ENCODE measurements around the gene TBX2. TPM values are rescaled to one million over a fixed set of nuclear protein-coding genes. Genes with fewer than 3 reads are reported as not detected.

The TBX2 gene
- total and polyA plus RNA-seq, 2 of the 4 experiments (the other 2 are of a cell fraction) = 20.1 to 64.1 TPM

DNA sequence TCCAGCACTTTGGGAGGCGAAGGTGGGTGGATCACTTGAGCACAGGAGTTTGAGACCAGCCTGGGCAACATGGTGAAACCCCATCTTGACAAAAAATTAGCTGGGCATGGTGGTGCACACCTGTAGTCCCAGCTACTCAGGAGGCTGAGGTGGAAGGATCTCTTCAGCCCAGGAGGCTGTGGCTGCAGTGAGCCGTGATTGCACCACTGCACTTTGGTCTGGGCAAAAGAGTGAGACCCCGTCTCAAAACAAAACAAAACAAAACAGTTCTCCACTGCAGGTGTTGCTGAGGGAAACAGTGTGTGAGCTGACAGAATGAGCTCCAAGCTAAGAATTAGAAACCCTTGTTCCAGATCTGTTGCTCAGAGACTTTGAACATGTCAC lies 35.2 kb upstream of the TBX2 start:
- no peaks in the 10 kb centered on the region for H4K20me1 ChIP-seq (ENCODE audit: insufficient read depth, low read length)
- no peak overlapping the region for H4K91ac ChIP-seq (ENCODE audit: insufficient read depth, low read depth, low read length)
- ChIA-PET POLR2A (ENCODE audit: unreplicated experiment) (no interaction called here), CTCF (interaction anchor here (1.6 kb wide), 1 partner anchor 15 kb away, joined by 5 read pairs; no protein-coding TSS in a partner anchor)
- no peak overlapping the region for H2BK120ac ChIP-seq (ENCODE audit: low read depth, low read length)
- no peak overlapping the region for H3K4me2 ChIP-seq (ENCODE audit: low read depth, low read length)
- no peak overlapping the region for H3K23ac ChIP-seq (ENCODE audit: low read depth, low read length)
- H3K18ac ChIP-seq (ENCODE audit: low read depth, low read length) = no peak overlapping the region
- no peaks in the 10 kb centered on the region for H3K27me3 ChIP-seq (ENCODE audit: control insufficient read depth, insufficient read depth, low read length)
- no peak overlapping the region for H3K9ac ChIP-seq (ENCODE audit: low read depth, low read length)
- no peak overlapping the region for H4K8ac ChIP-seq (ENCODE audit: low read depth in 2 of 2, low read length in 2 of 2)
- H2AK5ac ChIP-seq (ENCODE audit: low read depth, low read length) = no peak overlapping the region
- H3K79me1 ChIP-seq (ENCODE audit: low read depth in 1 of 2, low read length in 2 of 2) = no peaks in the 10 kb centered on the region
- WGBS, 2 experiments (ENCODE audit: extremely low coverage in 2 of 2, insufficient read length in 1 of 2) = 100% methylated on average over 1 of the region's 3 CpGs; no CpG with 5 or more reads in 1 of the 2 experiments
- DNase-seq = no peak
- no TSS peak for BruUV-seq (replicated peaks)
- H4K5ac ChIP-seq (ENCODE audit: low read depth, low read length) = no peak overlapping the region
- H2BK5ac ChIP-seq (ENCODE audit: low read depth, low read length, poor library complexity, severe bottlenecking) = no peak overlapping the region
- in situ Hi-C loops (cut with MboI; ENCODE audit: low sequenced_read_pairs) = no loop called here
- peaks cover 5% of the 10 kb centered on the region for H3K4me1 ChIP-seq (ENCODE audit: control insufficient read depth, insufficient read depth, low read length)
- H2AFZ ChIP-seq (replicated peaks; ENCODE audit: low read length, poor library complexity) = no peak overlapping the region
- peaks cover 6% of the 10 kb centered on the region; the same call in 1 of the 2 replicates for H3K9me1 ChIP-seq (ENCODE audit: insufficient read depth, low read length)
- no peak for ATAC-seq (ENCODE audit: low read depth)
- no peak overlapping the region for H3K14ac ChIP-seq (replicated peaks; ENCODE audit: low read depth, low read length)
- no peaks in the 10 kb centered on the region for H3K36me3 ChIP-seq (ENCODE audit: control insufficient read depth, insufficient read depth, low read length)
- peaks cover 4% of the 10 kb centered on the region; the same call in 1 of the 2 replicates for H3K9me3 ChIP-seq (ENCODE audit: control insufficient read depth, insufficient read depth, low read length)
- H3K4me3 ChIP-seq (ENCODE audit: insufficient read depth, low read depth, low read length) = no peak overlapping the region
- dilution Hi-C loops (cut with HindIII; ENCODE audit: low sequenced_read_pairs, unreplicated experiment) = no loop called here
- intact Hi-C loops (cut with micrococcal nuclease) = no loop called here
- no peak for TF ChIP-seq SMC3 (IDR thresholded peaks at IDR 0.05; ENCODE audit: low read depth, low read length)
- TF ChIP-seq, protein P1, sequence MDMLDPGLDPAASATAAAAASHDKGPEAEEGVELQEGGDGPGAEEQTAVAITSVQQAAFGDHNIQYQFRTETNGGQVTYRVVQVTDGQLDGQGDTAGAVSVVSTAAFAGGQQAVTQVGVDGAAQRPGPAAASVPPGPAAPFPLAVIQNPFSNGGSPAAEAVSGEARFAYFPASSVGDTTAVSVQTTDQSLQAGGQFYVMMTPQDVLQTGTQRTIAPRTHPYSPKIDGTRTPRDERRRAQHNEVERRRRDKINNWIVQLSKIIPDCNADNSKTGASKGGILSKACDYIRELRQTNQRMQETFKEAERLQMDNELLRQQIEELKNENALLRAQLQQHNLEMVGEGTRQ (IDR thresholded peaks at IDR 0.05; ENCODE audit: low read depth, low read length) = no peak
- no peak for TF ChIP-seq CHD1 (IDR thresholded peaks at IDR 0.05; ENCODE audit: low read depth, low read length)
- TF ChIP-seq RCOR1 (IDR thresholded peaks at IDR 0.05; ENCODE audit: insufficient replicate concordance, low read length) = no peak
- no peak for TF ChIP-seq ELK1 (IDR thresholded peaks at IDR 0.05; ENCODE audit: borderline replicate concordance, low read depth, low read length)
- TF ChIP-seq CEBPB (IDR thresholded peaks at IDR 0.05; ENCODE audit: low read depth, low read length) = no peak
- no peak for TF ChIP-seq FOS (IDR thresholded peaks at IDR 0.05; ENCODE audit: low read depth, low read length)
- TF ChIP-seq BHLHE40 (IDR thresholded peaks at IDR 0.05; ENCODE audit: low read depth, low read length) = no peak
- H2AK9ac ChIP-seq (replicated peaks; ENCODE audit: low read depth, low read length, poor library complexity) = no peak overlapping the region
- H3K56ac ChIP-seq (ENCODE audit: extremely low read depth, insufficient read depth, low read length) = no peak overlapping the region
- no peak overlapping the region for H2BK20ac ChIP-seq (ENCODE audit: low read depth, low read length)
- H2BK15ac ChIP-seq (ENCODE audit: low read depth, low read length) = no peak overlapping the region
- no peak overlapping the region for H3K4ac ChIP-seq (ENCODE audit: low read depth, low read length)
- no peak overlapping the region for H3K27ac ChIP-seq (ENCODE audit: insufficient read depth, low read length)
